HEK293T (cell line): ENCODE results near the gene TCP11X2.
A peak's percentile ranks its signal among the peaks of the same experiment; 100 is the strongest.
"Not testable (repeated sequence)": the region's sequence is repeated elsewhere in the genome, so short reads cannot be mapped to it uniquely, and the experiment has no call there.

Experiments used
- CTCF ChIA-PET: fragments of 350-600 bp; formaldehyde crosslinking; extraction: SDS; loops from one replicate; lab custom pipeline; 2021; ENCODE audit warnings: antibody characterized with exemption, inconsistent platforms; lab: Yijun Ruan, JAX
- POLR2A ChIA-PET: fragments of 350-600 bp; formaldehyde crosslinking; extraction: SDS; loops from one replicate; lab custom pipeline; 2020; ENCODE audit warnings: antibody characterized with exemption, inconsistent platforms; lab: Yijun Ruan, JAX
- DNase-seq: peaks from one replicate; pipeline ENCODE4 v3.0.0; 2012; ENCODE audit warnings: mixed read lengths; ENCODE audit errors: extremely low spot score
- ARNT ChIP-seq: fragments of 450-650 bp; IDR thresholded peaks from 2 replicates; pipeline ENCODE4 v1.6.1; 2017; ENCODE audit warnings: mild to moderate bottlenecking
- BHLHE40 ChIP-seq: fragments of 450-650 bp; IDR thresholded peaks from 2 replicates; pipeline ENCODE4 v1.6.1; 2016; ENCODE audit warnings: mild to moderate bottlenecking, moderate library complexity, borderline replicate concordance
- CTBP1 ChIP-seq: fragments of 450-650 bp; IDR thresholded peaks from 2 replicates; pipeline ENCODE4 v1.6.1; 2016; ENCODE audit warnings: borderline replicate concordance
- ELF4 ChIP-seq: fragments of 450-650 bp; IDR thresholded peaks from 2 replicates; pipeline ENCODE4 v1.6.1; 2017; ENCODE audit warnings: antibody characterized with exemption
- FOXA1 ChIP-seq: fragments of 450-650 bp; IDR thresholded peaks from 2 replicates; pipeline ENCODE4 v1.6.1; 2016; ENCODE audit warnings: mild to moderate bottlenecking
- FOXK2 ChIP-seq: fragments of 450-650 bp; IDR thresholded peaks from 2 replicates; pipeline ENCODE4 v1.6.1; 2016; ENCODE audit warnings: mild to moderate bottlenecking
- FOXM1 ChIP-seq: fragments of 450-650 bp; IDR thresholded peaks from 2 replicates; pipeline ENCODE4 v1.6.1; 2017; ENCODE audit warnings: mild to moderate bottlenecking, borderline replicate concordance
- HDGF ChIP-seq: fragments of 450-650 bp; IDR thresholded peaks from 2 replicates; pipeline ENCODE4 v1.6.1; 2017; ENCODE audit warnings: antibody characterized with exemption, borderline replicate concordance
- L3MBTL2 ChIP-seq: fragments of 450-650 bp; conservative IDR thresholded peaks from 2 replicates; pipeline ENCODE4 v1.6.1; 2016; ENCODE audit warnings: mild to moderate bottlenecking
- LEF1 ChIP-seq: fragments of 450-650 bp; IDR thresholded peaks from 2 replicates; pipeline ENCODE4 v1.6.1; 2017; ENCODE audit warnings: mild to moderate bottlenecking, borderline replicate concordance
- NFRKB ChIP-seq: fragments of 450-650 bp; IDR thresholded peaks from 2 replicates; pipeline ENCODE4 v1.6.1; 2016; ENCODE audit warnings: mild to moderate bottlenecking, moderate library complexity
- PKNOX1 ChIP-seq: fragments of 450-650 bp; IDR thresholded peaks from 2 replicates; pipeline ENCODE4 v1.6.1; 2016
- TARDBP ChIP-seq: fragments of 450-650 bp; IDR thresholded peaks from 2 replicates; pipeline ENCODE4 v1.6.1; 2016
- ZNF384 ChIP-seq: fragments of 450-650 bp; IDR thresholded peaks from 2 replicates; pipeline ENCODE4 v1.6.1; 2016

Gene TCP11X2

GRCh38 chrX:102471762-102472220 is at the start of gene TCP11X2:
TCP11X2 (minus strand) TSS chrX:102471812.
- POLR2A ChIA-PET, CTCF ChIA-PET, DNase-seq: not testable (repeated sequence)

- DNase-seq, result no peak
- ChIA-PET CTCF (interaction anchor here (0.6 to 1.5 kb wide), 3 partner anchors 12 to 49 kb away, joined by 3 read pairs; no protein-coding TSS in a partner anchor), POLR2A (no interaction called here)
- TF ChIP-seq FOXK2, result peak; percentile 28; the same call in 1 of the 2 replicates
- TF ChIP-seq ELF4, result no peak
- TF ChIP-seq FOXA1, result no peak
Measured at GRCh38 chrX:102517326-102517725, 45.7 kb upstream of the TCP11X2 start.

GRCh38 chrX:102515975-102516941 is 44.6 kb upstream of the TCP11X2 start, which contains the start of gene TMSB15A:
TMSB15A (minus strand) TSS chrX:102516739.
- POLR2A ChIA-PET, result no interaction called here
- CTCF ChIA-PET, result interaction anchor here (0.6 to 1.3 kb wide), 3 partner anchors 11 to 383 kb away, joined by 3 to 6 read pairs (median 4); no protein-coding TSS in a partner anchor
- DNase-seq, result peak; percentile 88
- TF ChIP-seq L3MBTL2 (peak; percentile 95), HDGF (no peak)

GRCh38 chrX:102514536-102514935 is 42.9 kb upstream of the TCP11X2 start:
- no peak for TF ChIP-seq TARDBP
- POLR2A ChIA-PET, result no interaction called here
- DNase-seq, result no peak
- CTCF ChIA-PET, result no interaction called here

- DNase-seq, result no peak
- TF ChIP-seq CTBP1, result no peak
- TF ChIP-seq FOXA1, result no peak
- no peak for TF ChIP-seq PKNOX1
- no peak for TF ChIP-seq FOXM1
- TF ChIP-seq BHLHE40, result no peak
- TF ChIP-seq L3MBTL2, result no peak
- TF ChIP-seq TARDBP, result no peak
- TF ChIP-seq NFRKB, result no peak
- no peak for TF ChIP-seq ZNF384
- no peak for TF ChIP-seq ELF4
- POLR2A ChIA-PET, result no interaction called here
- CTCF ChIA-PET, result no interaction called here
Measured at GRCh38 chrX:102498732-102499131, 27.1 kb upstream of the TCP11X2 start.

GRCh38 chrX:102491766-102492165 is 20.2 kb upstream of the TCP11X2 start:
- ChIA-PET CTCF (no interaction called here), POLR2A (no interaction called here)
- TF ChIP-seq LEF1 (no peak), ARNT (no peak)
- DNase-seq, result no peak

- DNase-seq, POLR2A ChIA-PET, CTCF ChIA-PET: not testable (repeated sequence)
Measured at GRCh38 chrX:102478765-102479164, 7.2 kb upstream of the TCP11X2 start.

- POLR2A ChIA-PET, DNase-seq, CTCF ChIA-PET: not testable (repeated sequence)
Measured at GRCh38 chrX:102470215-102470614, 1.4 kb downstream of the TCP11X2 start.

- POLR2A ChIA-PET, result not testable (repeated sequence)
Measured at GRCh38 chrX:102458615-102459014, 13.0 kb downstream of the TCP11X2 start.

GRCh38 chrX:102439908-102440307 is 31.7 kb downstream of the TCP11X2 start, which contains the start of gene NXF2B:
NXF2B (minus strand) TSS chrX:102440008; CDS start chrX:102380036, 59,972 bp downstream.
- CTCF ChIA-PET, DNase-seq, POLR2A ChIA-PET: not testable (repeated sequence)

More at GRCh38 chrX:102458615-102459014, 13.0 kb downstream of the TCP11X2 start:
- CTCF ChIA-PET, DNase-seq: not testable (repeated sequence)

GRCh38 chrX:102414493-102414892 is 57.1 kb downstream of the TCP11X2 start:
- CTCF ChIA-PET, POLR2A ChIA-PET, DNase-seq: not testable (repeated sequence)
